Measurements from ENCODE around the gene RAB6B.

RAB6B gene

GRCh38 chr3:133775835-133776234 lies 119.8 kb downstream of the RAB6B start:
- Histone ChIP-seq H3K4me1 (ENCODE audit: control insufficient read depth, insufficient read depth, low read length) (no peaks in the 10 kb centered on the region), H3K27ac (ENCODE audit: low read length) (no peak overlapping the region), H3K9ac (ENCODE audit: low read length in 2 of 2) (no peak overlapping the region), H3K36me3 (ENCODE audit: control insufficient read depth in 2 of 2, insufficient read depth in 2 of 2, low read length in 2 of 2) (no peaks in the 10 kb centered on the region), H3K4me3 (ENCODE audit: low read length in 2 of 2) (no peak overlapping the region), H3K9me3 (ENCODE audit: control insufficient read depth in 2 of 2, low read length in 2 of 2) (no peaks in the 10 kb centered on the region), H3K27me3 (ENCODE audit: control insufficient read depth in 1 of 2, insufficient read depth in 2 of 2, low read length in 2 of 2) (no peaks in the 10 kb centered on the region)

GRCh38 chr3:133775309-133775708 lies 120.4 kb downstream of the RAB6B start:
- Histone ChIP-seq H3K36me3 (ENCODE audit: control insufficient read depth in 2 of 2, insufficient read depth in 2 of 2, low read length in 2 of 2) (no peaks in the 10 kb centered on the region), H3K27ac (ENCODE audit: low read length) (no peak overlapping the region), H3K4me3 (ENCODE audit: low read length in 2 of 2) (no peak overlapping the region), H3K9me3 (ENCODE audit: control insufficient read depth in 2 of 2, low read length in 2 of 2) (no peaks in the 10 kb centered on the region), H3K4me1 (ENCODE audit: control insufficient read depth, insufficient read depth, low read length) (no peaks in the 10 kb centered on the region), H3K27me3 (ENCODE audit: control insufficient read depth in 1 of 2, insufficient read depth in 2 of 2, low read length in 2 of 2) (no peaks in the 10 kb centered on the region), H3K9ac (ENCODE audit: low read length in 2 of 2) (no peak overlapping the region)

Measured in stomach smooth muscle (tissue), 2 donors.